ENCODE results near the gene PTTG1. TPM values are rescaled to one million over a fixed set of nuclear protein-coding genes. Genes with fewer than 3 reads are reported as not detected.

PTTG1 gene
- total and polyA plus RNA-seq, 2 of the 4 experiments (the other 2 are of a cell fraction), result 98.6 to 118 TPM

DNA sequence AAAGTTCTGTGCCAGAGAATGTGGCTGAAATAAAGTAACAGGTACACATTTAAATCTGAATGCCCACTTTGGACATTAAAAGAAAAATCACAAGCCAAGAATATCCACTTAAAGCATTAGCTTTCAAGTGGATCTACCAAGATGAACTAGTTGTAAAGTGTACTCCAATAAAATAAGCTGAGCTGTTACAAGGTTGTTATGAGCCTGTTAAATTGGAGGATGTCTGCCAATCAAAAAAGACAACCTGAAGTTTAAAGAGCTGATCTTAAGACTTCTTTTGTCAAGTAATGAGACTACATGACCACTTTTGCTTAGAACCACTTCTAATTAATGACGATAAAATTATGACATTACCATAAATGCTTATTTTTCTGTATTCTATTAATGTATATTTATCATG is 24.2 kb upstream of the PTTG1 start:
- no peak overlapping the region for H3K4me2 ChIP-seq (ENCODE audit: low read depth, low read length)

More for the DNA sequence above, 24.2 kb upstream of the PTTG1 start:
- Histone ChIP-seq H2AK9ac (replicated peaks; ENCODE audit: low read depth, low read length, poor library complexity) (no peak overlapping the region), H3K4me1 (ENCODE audit: control insufficient read depth, insufficient read depth, low read length) (no peaks in the 10 kb centered on the region; the same call in 1 of the 2 replicates), H3K4me3 (ENCODE audit: insufficient read depth, low read depth, low read length) (no peak overlapping the region), H3K27ac (ENCODE audit: insufficient read depth, low read length) (no peak overlapping the region), H3K27me3 (ENCODE audit: control insufficient read depth, insufficient read depth, low read length) (no peaks in the 10 kb centered on the region), H3K36me3 (ENCODE audit: control insufficient read depth, insufficient read depth, low read length) (peaks cover 4% of the 10 kb centered on the region), H3K18ac (ENCODE audit: low read depth, low read length) (no peak overlapping the region), H3K79me1 (ENCODE audit: low read depth in 1 of 2, low read length in 2 of 2) (peaks cover 15 to 48% of the 10 kb centered on the region in 2 experiments), H4K20me1 (ENCODE audit: insufficient read depth, low read length) (no peaks in the 10 kb centered on the region), H4K91ac (ENCODE audit: insufficient read depth, low read depth, low read length) (no peak overlapping the region), H3K14ac (replicated peaks; ENCODE audit: low read depth, low read length) (no peak overlapping the region), H2BK5ac (ENCODE audit: low read depth, low read length, poor library complexity, severe bottlenecking) (no peak overlapping the region), H2BK20ac (ENCODE audit: low read depth, low read length) (no peak overlapping the region), H3K4ac (ENCODE audit: low read depth, low read length) (no peak overlapping the region), H3K9me1 (ENCODE audit: insufficient read depth, low read length) (0 out of 2 replicates have a peak, but pooled peaks cover 2% of the 10 kb centered on the region), H3K9me3 (ENCODE audit: control insufficient read depth, insufficient read depth, low read length) (no peaks in the 10 kb centered on the region), H2AFZ (replicated peaks; ENCODE audit: low read length, poor library complexity) (no peak overlapping the region), H2BK15ac (ENCODE audit: low read depth, low read length) (no peak overlapping the region), H2AK5ac (ENCODE audit: low read depth, low read length) (no peak overlapping the region), H4K8ac (ENCODE audit: low read depth in 2 of 2, low read length in 2 of 2) (no peak overlapping the region), H3K23ac (ENCODE audit: low read depth, low read length) (no peak overlapping the region), H3K56ac (ENCODE audit: extremely low read depth, insufficient read depth, low read length) (no peak overlapping the region), H3K9ac (ENCODE audit: low read depth, low read length) (no peak overlapping the region), H4K5ac (ENCODE audit: low read depth, low read length) (no peak overlapping the region), H2BK120ac (ENCODE audit: low read depth, low read length) (no peak overlapping the region)
- no TSS peak for BruUV-seq (replicated peaks)
- TF ChIP-seq NFE2L2 (IDR thresholded peaks at IDR 0.05; ENCODE audit: low read depth, low read length) (no peak), BHLHE40 (IDR thresholded peaks at IDR 0.05; ENCODE audit: low read depth, low read length) (no peak), SMC3 (IDR thresholded peaks at IDR 0.05; ENCODE audit: low read depth, low read length) (no peak), POLR2A (IDR thresholded peaks at IDR 0.05; ENCODE audit: low read depth, low read length) (no peak), CHD1 (IDR thresholded peaks at IDR 0.05; ENCODE audit: low read depth, low read length) (no peak), MAFK (IDR thresholded peaks at IDR 0.05; ENCODE audit: low read depth, low read length) (no peak), RAD21 (IDR thresholded peaks at IDR 0.05; ENCODE audit: low read length) (no peak), RFX5 (IDR thresholded peaks at IDR 0.05; ENCODE audit: low read depth, low read length) (no peak), MXI1 (IDR thresholded peaks at IDR 0.05; ENCODE audit: borderline replicate concordance, low read depth, low read length) (no peak), FOS (IDR thresholded peaks at IDR 0.05; ENCODE audit: low read depth, low read length) (no peak), MAZ (IDR thresholded peaks at IDR 0.05; ENCODE audit: borderline replicate concordance, low read depth, low read length) (no peak), RCOR1 (IDR thresholded peaks at IDR 0.05; ENCODE audit: insufficient replicate concordance, low read length) (no peak), CEBPB (IDR thresholded peaks at IDR 0.05; ENCODE audit: low read depth, low read length) (no peak)
- TF ChIP-seq, protein P1, sequence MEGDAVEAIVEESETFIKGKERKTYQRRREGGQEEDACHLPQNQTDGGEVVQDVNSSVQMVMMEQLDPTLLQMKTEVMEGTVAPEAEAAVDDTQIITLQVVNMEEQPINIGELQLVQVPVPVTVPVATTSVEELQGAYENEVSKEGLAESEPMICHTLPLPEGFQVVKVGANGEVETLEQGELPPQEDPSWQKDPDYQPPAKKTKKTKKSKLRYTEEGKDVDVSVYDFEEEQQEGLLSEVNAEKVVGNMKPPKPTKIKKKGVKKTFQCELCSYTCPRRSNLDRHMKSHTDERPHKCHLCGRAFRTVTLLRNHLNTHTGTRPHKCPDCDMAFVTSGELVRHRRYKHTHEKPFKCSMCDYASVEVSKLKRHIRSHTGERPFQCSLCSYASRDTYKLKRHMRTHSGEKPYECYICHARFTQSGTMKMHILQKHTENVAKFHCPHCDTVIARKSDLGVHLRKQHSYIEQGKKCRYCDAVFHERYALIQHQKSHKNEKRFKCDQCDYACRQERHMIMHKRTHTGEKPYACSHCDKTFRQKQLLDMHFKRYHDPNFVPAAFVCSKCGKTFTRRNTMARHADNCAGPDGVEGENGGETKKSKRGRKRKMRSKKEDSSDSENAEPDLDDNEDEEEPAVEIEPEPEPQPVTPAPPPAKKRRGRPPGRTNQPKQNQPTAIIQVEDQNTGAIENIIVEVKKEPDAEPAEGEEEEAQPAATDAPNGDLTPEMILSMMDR (conservative IDR thresholded peaks at IDR 0.05; ENCODE audit: low read depth, low read length), result no peak
- TF ChIP-seq, protein P2, sequence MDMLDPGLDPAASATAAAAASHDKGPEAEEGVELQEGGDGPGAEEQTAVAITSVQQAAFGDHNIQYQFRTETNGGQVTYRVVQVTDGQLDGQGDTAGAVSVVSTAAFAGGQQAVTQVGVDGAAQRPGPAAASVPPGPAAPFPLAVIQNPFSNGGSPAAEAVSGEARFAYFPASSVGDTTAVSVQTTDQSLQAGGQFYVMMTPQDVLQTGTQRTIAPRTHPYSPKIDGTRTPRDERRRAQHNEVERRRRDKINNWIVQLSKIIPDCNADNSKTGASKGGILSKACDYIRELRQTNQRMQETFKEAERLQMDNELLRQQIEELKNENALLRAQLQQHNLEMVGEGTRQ (IDR thresholded peaks at IDR 0.05; ENCODE audit: low read depth, low read length), result no peak
- TF ChIP-seq, protein P3, sequence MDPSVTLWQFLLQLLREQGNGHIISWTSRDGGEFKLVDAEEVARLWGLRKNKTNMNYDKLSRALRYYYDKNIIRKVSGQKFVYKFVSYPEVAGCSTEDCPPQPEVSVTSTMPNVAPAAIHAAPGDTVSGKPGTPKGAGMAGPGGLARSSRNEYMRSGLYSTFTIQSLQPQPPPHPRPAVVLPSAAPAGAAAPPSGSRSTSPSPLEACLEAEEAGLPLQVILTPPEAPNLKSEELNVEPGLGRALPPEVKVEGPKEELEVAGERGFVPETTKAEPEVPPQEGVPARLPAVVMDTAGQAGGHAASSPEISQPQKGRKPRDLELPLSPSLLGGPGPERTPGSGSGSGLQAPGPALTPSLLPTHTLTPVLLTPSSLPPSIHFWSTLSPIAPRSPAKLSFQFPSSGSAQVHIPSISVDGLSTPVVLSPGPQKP (IDR thresholded peaks at IDR 0.05; ENCODE audit: borderline replicate concordance, low read depth, low read length), result no peak
- CTCF ChIA-PET, result no interaction called here
- intact Hi-C loops (cut with micrococcal nuclease), result loop anchor here (10.0 kb wide), 1 partner anchor 313 kb away; no protein-coding TSS in a partner anchor
- POLR2A ChIA-PET (ENCODE audit: unreplicated experiment), result interaction anchor here (0.6 kb wide), 1 partner anchor 24 kb away, joined by 4 read pairs; the partner anchor contains the start of gene PTTG1
- no peak for DNase-seq
- dilution Hi-C loops (cut with HindIII; ENCODE audit: low sequenced_read_pairs, unreplicated experiment), result no loop called here
- no CpG with 5 or more reads among the region's 1 CpG for WGBS, 2 experiments (ENCODE audit: extremely low coverage in 2 of 2, insufficient read length in 1 of 2)
- ATAC-seq (ENCODE audit: low read depth), result no peak
- in situ Hi-C loops (cut with MboI; ENCODE audit: low sequenced_read_pairs), result loop anchor here (5.0 kb wide), 1 partner anchor 375 kb away; no protein-coding TSS in a partner anchor

All from IMR-90 (cell line).